Measurements from ENCODE around the gene COL23A1. TPM values are rescaled to one million over a fixed set of nuclear protein-coding genes. Genes with fewer than 3 reads are reported as not detected.
A peak's percentile ranks its signal among the peaks of the same experiment; 100 is the strongest.

Gene COL23A1
- total and polyA plus RNA-seq, 2 of the 8 experiments (the other 6 are each of a cell fraction or from before 2014, with no cell fraction given) = 3.1 to 4.7 TPM

GRCh38 chr5:178428341-178429155 lies 161.6 kb downstream of the COL23A1 start:
- H4K91ac ChIP-seq (replicated peaks; ENCODE audit: insufficient read length, low read length) = peak overlapping the region; percentile 3
- no peaks in the 10 kb centered on the region for H3K27me3 ChIP-seq (replicated peaks in 1 of 4; ENCODE audit: control insufficient read depth in 3 of 4, extremely low read depth in 1 of 4, insufficient read depth in 3 of 4, low read length in 3 of 4)
- H3K56ac ChIP-seq (replicated peaks; ENCODE audit: insufficient read length, low read depth, low read length) = no peak overlapping the region
- FAIRE-seq (no peak), DNase-seq (ENCODE audit: low read depth in 1 of 2, low spot score in 2 of 2) (peak in 1 of 2 experiments; percentile 54)
- H3K27ac ChIP-seq (ENCODE audit: low read depth, low read length) = no peak overlapping the region
- H2BK12ac ChIP-seq (ENCODE audit: low read depth, low read length) = peak overlapping the region; percentile 35
- no peaks in the 10 kb centered on the region for H3K79me2 ChIP-seq (ENCODE audit: control insufficient read depth in 1 of 2, insufficient read depth in 2 of 2, low read length in 2 of 2)
- H2BK15ac ChIP-seq (ENCODE audit: low read length) = peak overlapping the region; percentile 81; the same call in 1 of the 2 replicates
- no peaks in the 10 kb centered on the region for H4K20me1 ChIP-seq (replicated peaks in 1 of 2; ENCODE audit: control insufficient read depth in 1 of 2, insufficient read depth in 2 of 2, low read length in 2 of 2)
- peak overlapping the region; percentile 43; the same call in 1 of the 2 replicates for H4K8ac ChIP-seq (ENCODE audit: extremely low read depth, insufficient read depth, low read length)
- H3K4me2 ChIP-seq (ENCODE audit: insufficient read depth in 1 of 2, low read depth in 2 of 2, low read length in 2 of 2) = no peak overlapping the region; a peak in 1 of 4 replicates
- H2AK5ac ChIP-seq (ENCODE audit: low read depth, low read length) = 0 out of 2 replicates have a peak overlapping the region, but pooled peaks have one; percentile 24
- no peak overlapping the region for H3K4me3 ChIP-seq (ENCODE audit: extremely low read depth in 1 of 4, insufficient read depth in 2 of 4, low read depth in 3 of 4, low read length in 4 of 4)
- H3K23ac ChIP-seq (ENCODE audit: insufficient read length) = no peak overlapping the region
- H2AFZ ChIP-seq (ENCODE audit: low read length) = no peak overlapping the region
- POLR2A ChIA-PET (ENCODE audit: partially characterized antibody) = interaction anchor here (1.0 kb wide), 1 partner anchor 32 kb away, joined by 4 read pairs; no protein-coding TSS in a partner anchor
- no peak overlapping the region; the same call in 1 of the 2 replicates for H2BK5ac ChIP-seq (ENCODE audit: low read depth, low read length)
- H3K4me1 ChIP-seq (replicated peaks in 1 of 4; ENCODE audit: control insufficient read depth in 3 of 4, insufficient read depth in 4 of 4, low read length in 3 of 4) = peaks cover 4 to 10% (median 6%) of the 10 kb centered on the region in 4 experiments
- H3K9ac ChIP-seq (replicated peaks in 1 of 4; ENCODE audit: extremely low read depth in 1 of 4, low read depth in 3 of 4, low read length in 3 of 4) = no peak overlapping the region
- H2BK120ac ChIP-seq (replicated peaks; ENCODE audit: low read depth, low read length) = no peak overlapping the region
- H3K14ac ChIP-seq (ENCODE audit: insufficient read length) = no peak overlapping the region
- no peak overlapping the region for H4K5ac ChIP-seq (ENCODE audit: insufficient read length, low read depth, low read length)
- no peaks in the 10 kb centered on the region for H3K36me3 ChIP-seq (ENCODE audit: control insufficient read depth in 2 of 4, insufficient read depth in 4 of 4, low read length in 3 of 4)
- H3K79me1 ChIP-seq (ENCODE audit: low read depth, low read length) = no peaks in the 10 kb centered on the region; the same call in 1 of the 2 replicates
- CTCF ChIA-PET (ENCODE audit: partially characterized antibody) = interaction anchor here (0.7 to 2.7 kb wide), 10 partner anchors 11 to 147 kb away, joined by 3 to 8 read pairs (median 3); no protein-coding TSS in a partner anchor
- H3K9me3 ChIP-seq (ENCODE audit: insufficient read depth in 2 of 2, low read depth in 1 of 2, low read length in 1 of 2) = no peaks in the 10 kb centered on the region
- no peak overlapping the region for H3K4ac ChIP-seq (replicated peaks; ENCODE audit: insufficient read length, low read depth, low read length)
- peak overlapping the region; percentile 28; the same call in 1 of the 2 replicates for H3K18ac ChIP-seq (ENCODE audit: extremely low read depth, low read length)
- H3K23me2 ChIP-seq (ENCODE audit: low read depth, low read length) = no peaks in the 10 kb centered on the region
- H2BK20ac ChIP-seq (ENCODE audit: low read length) = no peak overlapping the region
- WGBS, 2 experiments (ENCODE audit: extremely low coverage in 1 of 2, insufficient coverage in 1 of 2, insufficient read length in 1 of 2, insufficient replicate concordance in 2 of 2, low coverage in 1 of 2, low lambda C conversion rate in 2 of 2, missing lambda C conversion rate in 1 of 2) = 83% methylated on average over 20 of the region's 20 CpGs; no CpG with 5 or more reads in 1 of the 2 experiments
- TF ChIP-seq CTCF (IDR thresholded peaks at IDR 0.05; ENCODE audit: control extremely low read depth in 1 of 3, insufficient read depth in 1 of 3, low read depth in 1 of 3, low read length in 3 of 3) (no peak), RXRA (IDR thresholded peaks at IDR 0.05; ENCODE audit: insufficient read depth, low read depth, low read length) (no peak), HDAC6 (IDR thresholded peaks at IDR 0.05; ENCODE audit: low read depth, low read length) (no peak), TCF12 (IDR thresholded peaks at IDR 0.05; ENCODE audit: low read depth, low read length) (no peak), CHD2 (IDR thresholded peaks at IDR 0.05; ENCODE audit: low read length) (no peak), RAD21 (IDR thresholded peaks at IDR 0.05 in 1 of 2, conservative IDR thresholded peaks at IDR 0.05 in 1 of 2; ENCODE audit: low read depth in 2 of 2, low read length in 2 of 2) (no peak), NANOG (IDR thresholded peaks at IDR 0.05; ENCODE audit: insufficient read depth, low read depth, low read length, poor library complexity, severe bottlenecking) (no peak), SP1 (IDR thresholded peaks at IDR 0.05; ENCODE audit: low read depth, low read length) (no peak), NRF1 (IDR thresholded peaks at IDR 0.05; ENCODE audit: low read depth, low read length) (no peak)

Measured in H1 (cell line).